ENCODE data around the gene MMP19.

Gene MMP19

DNA sequence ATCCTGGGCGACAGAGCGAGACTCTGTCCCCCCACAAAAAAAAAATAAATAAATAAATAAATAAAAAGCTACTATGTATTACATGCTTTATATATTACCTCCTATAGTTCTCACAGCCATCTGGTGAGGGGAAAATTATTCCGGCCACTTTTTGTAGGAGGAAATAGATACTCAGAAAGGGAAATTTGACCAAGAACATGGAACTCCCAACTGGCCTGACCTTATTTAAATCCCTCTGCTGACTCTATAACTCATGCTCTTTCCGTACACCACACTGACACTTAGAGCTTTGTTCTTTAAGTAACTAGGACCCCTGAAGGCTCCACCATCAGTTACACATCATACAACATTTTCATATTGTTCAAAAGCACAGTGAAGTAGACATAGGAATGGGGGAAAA is 2.2 kb upstream of the MMP19 start:
- Histone ChIP-seq H4K8ac (ENCODE audit: low read length) (no peak overlapping the region), H3K9me3 (ENCODE audit: control insufficient read depth, low read length) (no peaks in the 10 kb centered on the region), H3K18ac (ENCODE audit: low read depth in 1 of 2, low read length in 2 of 2) (peak overlapping the region in 1 of 2 experiments; percentile 0), H4K91ac (ENCODE audit: low read length) (no peak overlapping the region), H2BK15ac (ENCODE audit: low read depth, poor library complexity, severe bottlenecking) (no peak overlapping the region), H2BK120ac (ENCODE audit: low read depth, low read length) (no peak overlapping the region), H3K9ac (ENCODE audit: low read length) (no peak overlapping the region), H3K4me3 (ENCODE audit: insufficient read depth in 1 of 2, low read depth in 1 of 2, low read length in 2 of 2) (no peak overlapping the region), H3K79me1 (replicated peaks; ENCODE audit: low read length, poor library complexity, severe bottlenecking) (peaks cover 11% of the 10 kb centered on the region), H3K27me3 (ENCODE audit: control insufficient read depth in 1 of 2, insufficient read depth in 1 of 2, low read length in 2 of 2) (no peaks in the 10 kb centered on the region), H3K27ac (ENCODE audit: low read length, poor library complexity, severe bottlenecking) (no peak overlapping the region), H3K14ac (ENCODE audit: low read length in 2 of 2) (no peak overlapping the region), H3K23ac (ENCODE audit: low read length in 2 of 2) (no peak overlapping the region), H3K4ac (ENCODE audit: low read depth in 1 of 2, low read length in 2 of 2) (peak overlapping the region in 1 of 2 experiments; percentile 85), H3K4me1 (ENCODE audit: control insufficient read depth, insufficient read depth, low read depth, low read length) (peaks cover 19% of the 10 kb centered on the region), H2AFZ (ENCODE audit: low read depth, low read length) (no peak overlapping the region), H2BK12ac (ENCODE audit: low read length in 2 of 2) (peak overlapping the region; percentile 20 to 33), H3K36me3 (ENCODE audit: control insufficient read depth in 1 of 2, insufficient read depth in 2 of 2, low read depth in 1 of 2, low read length in 2 of 2) (peaks cover 8 to 12% of the 10 kb centered on the region in 2 experiments), H3K4me2 (ENCODE audit: low read length, poor library complexity, severe bottlenecking) (no peak overlapping the region), H2AK5ac (ENCODE audit: low read length, severe bottlenecking) (no peak overlapping the region), H2BK5ac (ENCODE audit: low read depth, low read length, poor library complexity, severe bottlenecking) (no peak overlapping the region)
- no peak for DNase-seq
- 92% methylated on average over 2 of the region's 4 CpGs for WGBS

- H3K27ac ChIP-seq (ENCODE audit: low read length, poor library complexity, severe bottlenecking): no peak overlapping the region
- H2BK12ac ChIP-seq (ENCODE audit: low read length in 2 of 2): peak overlapping the region; percentile 61 to 83
- H2AK5ac ChIP-seq (ENCODE audit: low read length, severe bottlenecking): peak overlapping the region; percentile 65
- H4K91ac ChIP-seq (ENCODE audit: low read length): no peak overlapping the region
- no peak overlapping the region for H2AFZ ChIP-seq (ENCODE audit: low read depth, low read length)
- H3K9me3 ChIP-seq (ENCODE audit: control insufficient read depth, low read length): no peaks in the 10 kb centered on the region
- peaks cover 20 to 21% of the 10 kb centered on the region in 2 experiments for H3K36me3 ChIP-seq (ENCODE audit: control insufficient read depth in 1 of 2, insufficient read depth in 2 of 2, low read depth in 1 of 2, low read length in 2 of 2)
- H2BK15ac ChIP-seq (ENCODE audit: low read depth, poor library complexity, severe bottlenecking): no peak overlapping the region
- no peak overlapping the region for H3K14ac ChIP-seq (ENCODE audit: low read length in 2 of 2)
- H3K9ac ChIP-seq (ENCODE audit: low read length): peak overlapping the region; percentile 90
- H3K79me1 ChIP-seq (replicated peaks; ENCODE audit: low read length, poor library complexity, severe bottlenecking): peaks cover 13% of the 10 kb centered on the region
- H3K4me1 ChIP-seq (ENCODE audit: control insufficient read depth, insufficient read depth, low read depth, low read length): peaks cover 19% of the 10 kb centered on the region
- no peak for DNase-seq
- H2BK120ac ChIP-seq (ENCODE audit: low read depth, low read length): peak overlapping the region; percentile 54
- H3K18ac ChIP-seq (ENCODE audit: low read depth in 1 of 2, low read length in 2 of 2): peak overlapping the region; percentile 30 to 45
- peak overlapping the region in 1 of 2 experiments; percentile 85 for H3K4me3 ChIP-seq (ENCODE audit: insufficient read depth in 1 of 2, low read depth in 1 of 2, low read length in 2 of 2)
- H3K27me3 ChIP-seq (ENCODE audit: control insufficient read depth in 1 of 2, insufficient read depth in 1 of 2, low read length in 2 of 2): no peaks in the 10 kb centered on the region
- H2BK5ac ChIP-seq (ENCODE audit: low read depth, low read length, poor library complexity, severe bottlenecking): no peak overlapping the region
- H3K4ac ChIP-seq (ENCODE audit: low read depth in 1 of 2, low read length in 2 of 2): peak overlapping the region; percentile 24 to 72
- no peak overlapping the region for H3K23ac ChIP-seq (ENCODE audit: low read length in 2 of 2)
- 97% methylated on average over 3 of the region's 4 CpGs for WGBS
- no peak overlapping the region for H4K8ac ChIP-seq (ENCODE audit: low read length)
- no peak overlapping the region for H3K4me2 ChIP-seq (ENCODE audit: low read length, poor library complexity, severe bottlenecking)
Measured at GRCh38 chr12:55843431-55843830, 695 bp upstream of the MMP19 start.

DNA sequence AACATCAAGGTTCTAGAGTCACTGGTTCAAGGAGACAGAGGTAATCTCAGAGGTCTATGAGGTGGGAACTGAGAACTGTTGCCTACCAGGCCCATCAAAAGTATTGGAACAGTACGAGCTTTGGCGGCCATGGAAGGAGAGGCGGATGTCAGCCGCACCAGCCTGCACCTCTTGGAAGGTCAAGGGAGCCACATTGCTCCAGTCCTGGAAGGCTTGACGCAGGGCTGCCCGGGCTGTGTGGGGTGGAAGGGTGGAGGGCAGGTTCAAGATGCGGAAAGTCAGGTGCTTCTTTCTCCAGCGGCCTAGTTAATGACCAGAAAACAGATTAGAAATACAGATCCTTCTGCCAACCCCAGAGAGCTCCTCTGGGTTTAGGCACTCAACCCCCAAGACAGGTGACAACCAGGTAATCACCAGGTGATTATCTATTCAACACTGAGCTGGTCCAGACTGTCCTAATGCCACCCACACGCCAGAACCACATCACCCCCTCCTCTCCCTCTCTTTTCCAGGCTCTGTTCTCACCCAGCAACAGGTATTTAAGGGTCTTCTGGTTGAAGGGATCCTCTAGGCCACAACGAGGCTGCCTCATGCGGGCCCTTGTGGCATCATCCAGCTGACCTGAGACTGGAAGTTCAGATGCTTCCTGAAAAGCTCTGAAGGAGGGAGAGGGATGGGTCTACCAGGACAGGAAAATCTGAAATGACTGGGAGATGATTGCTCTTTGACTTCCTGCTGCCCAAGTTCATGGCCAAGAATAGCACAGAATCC is 2.0 kb downstream of the MMP19 start:
- Histone ChIP-seq H2BK5ac (ENCODE audit: low read depth, low read length, poor library complexity, severe bottlenecking) (no peak overlapping the region), H3K4me3 (ENCODE audit: insufficient read depth in 1 of 2, low read depth in 1 of 2, low read length in 2 of 2) (no peak overlapping the region), H4K8ac (ENCODE audit: low read length) (no peak overlapping the region), H2BK120ac (ENCODE audit: low read depth, low read length) (no peak overlapping the region), H2BK15ac (ENCODE audit: low read depth, poor library complexity, severe bottlenecking) (peak overlapping the region; percentile 85), H3K18ac (ENCODE audit: low read depth in 1 of 2, low read length in 2 of 2) (no peak overlapping the region), H3K36me3 (ENCODE audit: control insufficient read depth in 1 of 2, insufficient read depth in 2 of 2, low read depth in 1 of 2, low read length in 2 of 2) (peaks cover 31 to 44% of the 10 kb centered on the region in 2 experiments), H2AK5ac (ENCODE audit: low read length, severe bottlenecking) (no peak overlapping the region), H3K27me3 (ENCODE audit: control insufficient read depth in 1 of 2, insufficient read depth in 1 of 2, low read length in 2 of 2) (no peaks in the 10 kb centered on the region), H3K27ac (ENCODE audit: low read length, poor library complexity, severe bottlenecking) (no peak overlapping the region), H3K23ac (ENCODE audit: low read length in 2 of 2) (no peak overlapping the region), H3K4me2 (ENCODE audit: low read length, poor library complexity, severe bottlenecking) (no peak overlapping the region), H3K9me3 (ENCODE audit: control insufficient read depth, low read length) (no peaks in the 10 kb centered on the region), H3K9ac (ENCODE audit: low read length) (no peak overlapping the region), H2BK12ac (ENCODE audit: low read length in 2 of 2) (no peak overlapping the region), H3K14ac (ENCODE audit: low read length in 2 of 2) (no peak overlapping the region), H2AFZ (ENCODE audit: low read depth, low read length) (no peak overlapping the region), H3K4me1 (ENCODE audit: control insufficient read depth, insufficient read depth, low read depth, low read length) (peaks cover 9% of the 10 kb centered on the region), H4K91ac (ENCODE audit: low read length) (no peak overlapping the region), H3K79me1 (replicated peaks; ENCODE audit: low read length, poor library complexity, severe bottlenecking) (peaks cover 13% of the 10 kb centered on the region), H3K4ac (ENCODE audit: low read depth in 1 of 2, low read length in 2 of 2) (no peak overlapping the region)
- WGBS: 94% methylated on average over 10 of the region's 11 CpGs
- no peak for DNase-seq

DNA sequence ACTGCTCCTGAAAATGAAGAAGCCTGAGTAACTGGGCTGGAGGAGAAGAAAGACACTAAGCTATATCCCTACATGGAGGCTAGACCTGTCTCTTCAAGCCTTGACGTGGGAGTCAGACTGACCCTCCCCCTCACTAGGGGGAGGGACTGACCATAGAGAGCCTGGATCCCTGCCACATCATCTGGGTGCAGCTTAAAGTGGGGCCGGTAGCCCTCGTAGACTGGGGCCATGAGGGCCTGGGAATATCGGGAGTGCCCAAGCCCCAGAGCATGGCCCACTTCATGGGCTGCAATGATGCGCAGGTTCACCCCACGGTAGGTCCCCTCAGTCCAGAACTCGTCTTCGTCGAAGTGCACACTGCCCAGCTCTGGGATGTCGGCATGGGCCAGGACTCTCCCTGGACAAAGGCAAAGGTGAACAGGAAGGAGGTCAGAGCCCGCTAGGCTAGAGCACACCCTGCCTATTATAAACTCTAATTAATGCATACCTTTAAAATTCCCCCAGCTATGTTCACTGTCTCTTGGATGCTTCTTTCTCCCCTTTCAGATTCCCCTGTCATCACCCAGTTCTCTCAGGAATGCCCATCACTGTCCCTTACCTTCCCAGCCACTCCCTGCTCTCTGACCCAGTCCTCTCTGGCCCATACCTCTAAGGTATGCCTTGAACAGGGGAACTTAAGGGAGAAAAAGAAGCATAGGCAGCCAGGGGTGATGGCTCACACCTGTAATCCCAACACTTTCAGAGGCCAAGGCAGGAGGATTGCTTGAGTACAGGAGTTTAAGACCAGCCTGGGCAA is 3.2 kb downstream of the MMP19 start:
- H3K4me2 ChIP-seq (ENCODE audit: low read length, poor library complexity, severe bottlenecking): no peak overlapping the region
- H3K36me3 ChIP-seq (ENCODE audit: control insufficient read depth in 1 of 2, insufficient read depth in 2 of 2, low read depth in 1 of 2, low read length in 2 of 2): peaks cover 38 to 55% of the 10 kb centered on the region in 2 experiments
- H3K4me1 ChIP-seq (ENCODE audit: control insufficient read depth, insufficient read depth, low read depth, low read length): peaks cover 9% of the 10 kb centered on the region
- H2BK12ac ChIP-seq (ENCODE audit: low read length in 2 of 2): no peak overlapping the region
- H3K27ac ChIP-seq (ENCODE audit: low read length, poor library complexity, severe bottlenecking): no peak overlapping the region
- H3K79me1 ChIP-seq (replicated peaks; ENCODE audit: low read length, poor library complexity, severe bottlenecking): peaks cover 15% of the 10 kb centered on the region
- H2AK5ac ChIP-seq (ENCODE audit: low read length, severe bottlenecking): no peak overlapping the region
- 92% methylated on average over 11 of the region's 11 CpGs for WGBS
- H3K4me3 ChIP-seq (ENCODE audit: insufficient read depth in 1 of 2, low read depth in 1 of 2, low read length in 2 of 2): no peak overlapping the region
- no peak overlapping the region for H3K23ac ChIP-seq (ENCODE audit: low read length in 2 of 2)
- no peak overlapping the region for H2AFZ ChIP-seq (ENCODE audit: low read depth, low read length)
- no peak overlapping the region for H2BK120ac ChIP-seq (ENCODE audit: low read depth, low read length)
- H3K14ac ChIP-seq (ENCODE audit: low read length in 2 of 2): no peak overlapping the region
- H3K9ac ChIP-seq (ENCODE audit: low read length): no peak overlapping the region
- no peak overlapping the region for H2BK5ac ChIP-seq (ENCODE audit: low read depth, low read length, poor library complexity, severe bottlenecking)
- no peak for DNase-seq
- no peak overlapping the region for H3K18ac ChIP-seq (ENCODE audit: low read depth in 1 of 2, low read length in 2 of 2)
- H3K27me3 ChIP-seq (ENCODE audit: control insufficient read depth in 1 of 2, insufficient read depth in 1 of 2, low read length in 2 of 2): no peaks in the 10 kb centered on the region
- H3K4ac ChIP-seq (ENCODE audit: low read depth in 1 of 2, low read length in 2 of 2): no peak overlapping the region
- H4K8ac ChIP-seq (ENCODE audit: low read length): no peak overlapping the region
- no peaks in the 10 kb centered on the region for H3K9me3 ChIP-seq (ENCODE audit: control insufficient read depth, low read length)
- H4K91ac ChIP-seq (ENCODE audit: low read length): peak overlapping the region; percentile 3
- H2BK15ac ChIP-seq (ENCODE audit: low read depth, poor library complexity, severe bottlenecking): no peak overlapping the region
